Skeletal muscle tissue (tissue), 4 donors: ENCODE results near the gene ORAI2. TPM values are rescaled to one million over a fixed set of nuclear protein-coding genes. Genes with fewer than 3 reads are reported as not detected.

Experiments used
- H3K27ac ChIP-seq: one replicate; pipeline ENCODE4 v1.7.0; 2013; ENCODE audit warnings: mild to moderate bottlenecking, low read depth, low read length, inconsistent platforms
- H3K27me3 ChIP-seq, 3 donors: one replicate each; pipeline ENCODE4 v1.7.0; 2013; ENCODE audit warnings: low read length in 3 of 3; ENCODE audit not compliant: control insufficient read depth in 3 of 3, insufficient read depth in 3 of 3
- H3K36me3 ChIP-seq, 3 donors: one replicate each; pipeline ENCODE4 v1.7.0; 2013; ENCODE audit warnings: low read length in 3 of 3; ENCODE audit not compliant: control insufficient read depth in 3 of 3, insufficient read depth in 3 of 3
- H3K4me1 ChIP-seq, 3 donors: one replicate each; pipeline ENCODE4 v1.7.0; 2013; ENCODE audit warnings: low read length in 3 of 3, mild to moderate bottlenecking in 3 of 3; ENCODE audit not compliant: control insufficient read depth in 3 of 3, insufficient read depth in 3 of 3
- H3K4me3 ChIP-seq, 3 donors: one replicate each; pipeline ENCODE4 v1.7.0; 2013; ENCODE audit warnings: low read length in 3 of 3
- H3K9ac ChIP-seq, 3 donors: one replicate each; pipeline ENCODE4 v1.7.0; 2013; ENCODE audit warnings: low read length in 3 of 3, mild to moderate bottlenecking in 3 of 3, moderate library complexity in 2 of 3, low read depth in 1 of 3
- H3K9me3 ChIP-seq, 3 donors: one replicate each; pipeline ENCODE4 v1.7.0; 2013; ENCODE audit warnings: low read length in 3 of 3; ENCODE audit not compliant: control insufficient read depth in 3 of 3
- total RNA-seq: library from RNA; depleted of rRNA; stranded (reverse); fragments of >200 nt; gene quantifications from one replicate; pipeline ENCODE4 v1.2.3, GENCODE V29; 2014
- donor health status: Osteomylitis.

ORAI2 gene
- total RNA-seq, 1 donor from 2014 or later, result 3.1 TPM

- Histone ChIP-seq H3K4me1 (peaks cover 3 to 11% (median 5%) of the 10 kb centered on the region in 3 donors), H3K9me3 (no peaks in the 10 kb centered on the region), H3K36me3 (peaks cover 28 to 33% (median 29%) of the 10 kb centered on the region in 3 donors), H3K27ac (peak overlapping the region; percentile 36), H3K27me3 (no peaks in the 10 kb centered on the region), H3K9ac (peak overlapping the region in 1 of 3 donors; percentile 8), H3K4me3 (no peak overlapping the region)
Measured at GRCh38 chr7:102425639-102426267, 7.6 kb upstream of the ORAI2 start.

DNA sequence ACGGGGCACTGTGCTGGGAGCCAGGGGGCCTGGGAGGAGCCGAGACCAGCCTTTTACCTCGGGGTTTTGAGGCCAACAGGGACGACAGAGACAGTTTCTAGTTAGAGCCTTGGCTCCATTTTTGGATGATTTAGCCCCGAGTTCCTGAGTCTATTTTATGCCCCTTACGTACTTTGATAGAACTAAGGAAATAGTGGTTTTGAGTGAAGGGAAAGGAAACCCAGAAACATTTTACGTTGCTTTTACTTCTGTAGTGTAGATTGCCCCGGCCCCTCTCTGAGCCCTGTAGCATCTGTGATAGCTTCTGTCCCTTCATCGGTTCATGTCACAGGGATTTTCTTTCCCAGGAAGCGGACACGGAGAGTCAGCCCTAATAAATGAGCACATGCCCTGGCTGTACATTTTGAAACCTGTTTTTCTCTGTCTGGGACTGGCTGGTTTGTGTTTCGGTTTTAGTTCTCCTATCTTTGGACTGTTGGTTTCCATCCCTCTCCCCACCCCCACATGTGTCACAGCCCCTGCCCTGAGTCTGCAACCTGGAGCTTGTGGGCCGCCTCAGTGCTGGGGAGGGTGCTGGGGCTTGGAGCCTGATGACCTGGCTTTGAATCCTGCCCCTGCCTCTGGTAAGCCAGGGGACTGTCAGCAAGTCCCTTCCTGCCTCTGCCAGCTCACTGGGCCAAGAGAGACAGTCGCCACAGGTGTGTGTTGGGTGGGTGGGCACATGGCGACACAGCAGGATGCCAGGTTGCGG is 6.9 kb upstream of the ORAI2 start:
- H3K9me3 ChIP-seq, result no peaks in the 10 kb centered on the region
- H3K27me3 ChIP-seq, result no peaks in the 10 kb centered on the region
- H3K9ac ChIP-seq, result peak overlapping the region in 1 of 3 donors; percentile 8
- peaks cover 28 to 29% (median 28%) of the 10 kb centered on the region in 3 donors for H3K36me3 ChIP-seq
- H3K4me1 ChIP-seq, result peaks cover 3 to 15% (median 6%) of the 10 kb centered on the region in 3 donors
- H3K27ac ChIP-seq, result peak overlapping the region; percentile 36
- no peak overlapping the region for H3K4me3 ChIP-seq

DNA sequence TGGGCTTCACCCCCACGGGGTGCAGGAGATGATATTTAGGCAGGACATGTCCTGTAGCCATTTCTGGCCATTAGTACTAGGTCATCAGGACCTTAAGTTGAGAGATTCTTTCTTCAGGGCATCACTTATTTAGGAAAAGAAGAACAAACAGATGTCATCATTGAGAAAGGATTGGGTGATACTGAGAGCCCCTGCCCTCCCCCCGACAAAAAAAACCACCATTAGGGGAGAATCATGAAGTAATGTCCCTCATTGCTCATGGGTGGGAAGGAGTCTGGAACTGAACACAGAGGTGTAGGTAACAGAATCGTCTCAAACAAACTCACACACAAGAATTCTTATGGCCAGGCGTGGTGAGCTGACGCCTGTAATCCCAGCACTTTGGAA is 6.4 kb upstream of the ORAI2 start:
- H3K9ac ChIP-seq, result no peak overlapping the region
- peaks cover 25 to 28% (median 25%) of the 10 kb centered on the region in 3 donors for H3K36me3 ChIP-seq
- no peaks in the 10 kb centered on the region for H3K9me3 ChIP-seq
- no peaks in the 10 kb centered on the region for H3K27me3 ChIP-seq
- H3K4me1 ChIP-seq, result peaks cover 3 to 20% (median 10%) of the 10 kb centered on the region in 3 donors
- peak overlapping the region; percentile 36 for H3K27ac ChIP-seq
- no peak overlapping the region for H3K4me3 ChIP-seq

GRCh38 chr7:102429141-102429899 is 4.1 kb upstream of the ORAI2 start:
- Histone ChIP-seq H3K9ac (no peak overlapping the region), H3K27ac (no peak overlapping the region), H3K4me3 (no peak overlapping the region), H3K27me3 (no peaks in the 10 kb centered on the region), H3K9me3 (no peaks in the 10 kb centered on the region), H3K36me3 (peaks cover 23 to 28% (median 25%) of the 10 kb centered on the region in 3 donors), H3K4me1 (peaks cover 10 to 31% (median 17%) of the 10 kb centered on the region in 3 donors)

- H3K4me3 ChIP-seq, result no peak overlapping the region
- no peak overlapping the region for H3K27ac ChIP-seq
- H3K9me3 ChIP-seq, result no peaks in the 10 kb centered on the region
- H3K4me1 ChIP-seq, result peaks cover 9 to 25% (median 18%) of the 10 kb centered on the region in 3 donors
- H3K36me3 ChIP-seq, result peaks cover under 1 to 11% (median 1%) of the 10 kb centered on the region in 3 donors
- H3K27me3 ChIP-seq, result no peaks in the 10 kb centered on the region
- H3K9ac ChIP-seq, result peak overlapping the region in 1 of 3 donors; percentile 33
Measured at GRCh38 chr7:102431617-102432298, 1.6 kb upstream of the ORAI2 start.

DNA sequence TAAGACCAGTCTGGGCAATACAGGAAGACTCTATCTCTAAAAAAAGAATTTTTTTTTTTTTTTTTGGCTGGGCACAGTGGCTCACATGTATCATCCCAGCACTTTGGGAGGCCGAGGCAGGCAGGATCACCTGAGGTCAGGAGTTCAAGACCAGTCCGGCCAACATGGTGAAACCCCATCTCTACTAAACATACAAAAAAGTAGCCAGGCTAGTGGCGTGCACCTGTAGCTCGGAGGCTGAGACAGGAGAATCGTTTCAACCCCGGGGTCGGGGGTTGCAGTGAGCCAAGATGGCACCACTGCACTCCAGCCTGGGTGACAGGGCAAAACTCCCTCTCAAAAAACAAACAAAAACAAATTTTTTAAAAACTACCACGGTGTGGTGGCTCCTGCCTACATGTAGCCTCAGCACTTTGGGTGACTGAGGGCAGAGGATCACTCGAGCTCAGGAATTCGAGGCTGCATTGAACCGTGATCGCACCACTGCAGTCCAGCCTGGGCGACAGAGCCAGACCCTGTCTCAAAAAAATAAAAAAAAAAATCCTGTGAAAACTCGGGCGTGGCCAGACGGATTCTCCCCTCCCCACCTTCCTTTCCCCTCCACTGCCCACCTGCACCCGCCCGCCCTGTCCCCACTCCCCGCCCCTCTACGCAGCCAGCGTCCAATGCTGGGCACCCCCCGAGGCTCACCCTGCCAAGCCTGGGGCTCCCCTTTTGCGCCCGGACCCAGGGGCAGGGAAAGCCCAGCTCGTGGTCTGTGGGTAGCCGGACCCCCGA is 745 bp upstream of the ORAI2 start:
- Histone ChIP-seq H3K4me1 (peaks cover 9 to 23% (median 18%) of the 10 kb centered on the region in 3 donors), H3K9me3 (no peaks in the 10 kb centered on the region), H3K4me3 (peak overlapping the region; percentile 23 to 66 (median 58)), H3K27ac (no peak overlapping the region), H3K36me3 (peaks cover 0 to 3% (median 0%) of the 10 kb centered on the region in 3 donors), H3K9ac (peak overlapping the region in 2 of 3 donors; percentile 32 to 40), H3K27me3 (no peaks in the 10 kb centered on the region)

- no peaks in the 10 kb centered on the region for H3K27me3 ChIP-seq
- H3K27ac ChIP-seq, result no peak overlapping the region
- H3K9ac ChIP-seq, result peak overlapping the region in 2 of 3 donors; percentile 40 to 66
- peaks cover 9 to 23% (median 18%) of the 10 kb centered on the region in 3 donors for H3K4me1 ChIP-seq
- H3K4me3 ChIP-seq, result peak overlapping the region; percentile 66 to 69 (median 66)
- no peaks in the 10 kb centered on the region for H3K36me3 ChIP-seq
- no peaks in the 10 kb centered on the region for H3K9me3 ChIP-seq
Measured at GRCh38 chr7:102434039-102434486, 688 bp downstream of the ORAI2 start.

GRCh38 chr7:102436118-102436517 is 2.7 kb downstream of the ORAI2 start:
- no peak overlapping the region for H3K9ac ChIP-seq
- H3K27me3 ChIP-seq, result no peaks in the 10 kb centered on the region
- no peak overlapping the region for H3K27ac ChIP-seq
- no peak overlapping the region for H3K4me3 ChIP-seq
- H3K9me3 ChIP-seq, result no peaks in the 10 kb centered on the region
- no peaks in the 10 kb centered on the region for H3K36me3 ChIP-seq
- H3K4me1 ChIP-seq, result peaks cover 17 to 32% (median 29%) of the 10 kb centered on the region in 3 donors
